ENCODE measurements around the gene AR.

AR gene

DNA sequence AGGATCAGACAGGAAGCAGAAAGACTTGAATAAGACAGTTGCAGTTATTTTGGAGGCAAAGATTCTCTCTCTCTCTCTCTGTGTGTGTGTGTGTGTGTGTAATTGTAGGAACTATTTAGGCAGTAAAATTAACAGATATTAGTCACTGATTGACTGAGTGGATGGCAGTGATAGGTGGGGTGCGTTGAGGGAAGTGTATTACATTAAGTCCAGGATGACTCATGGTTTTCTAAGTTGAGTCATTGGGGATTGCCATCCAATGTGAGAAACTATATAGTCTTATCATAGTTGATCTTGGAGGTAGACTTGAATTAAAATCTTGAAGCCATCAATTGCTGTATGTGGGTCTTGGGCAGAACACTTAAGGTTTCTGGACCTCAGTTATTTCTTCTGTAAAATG lies 75.4 kb downstream of the AR start:
- Histone ChIP-seq H2AFZ (ENCODE audit: low read length) (no peak overlapping the region), H3K9me3 (replicated peaks; ENCODE audit: insufficient read depth, low read length) (no peaks in the 10 kb centered on the region), H4K20me1 (ENCODE audit: insufficient read depth, low read length) (no peaks in the 10 kb centered on the region), H3K9ac (ENCODE audit: low read length) (no peak overlapping the region), H3K4me1 (ENCODE audit: low read length) (no peaks in the 10 kb centered on the region), H3K27ac (ENCODE audit: low read length) (no peak overlapping the region), H3K9me2 (replicated peaks; ENCODE audit: insufficient read depth, low read length) (no peaks in the 10 kb centered on the region), H3F3A (ENCODE audit: insufficient read depth, low read length) (no peaks in the 10 kb centered on the region), H3K36me3 (replicated peaks; ENCODE audit: insufficient read depth, low read length) (no peaks in the 10 kb centered on the region), H3K79me2 (ENCODE audit: low read length) (no peaks in the 10 kb centered on the region), H3K27me3 (replicated peaks; ENCODE audit: insufficient read depth, low read length) (no peaks in the 10 kb centered on the region), H3K4me3 (ENCODE audit: low read length) (no peak overlapping the region), H3K4me2 (ENCODE audit: low read depth, low read length) (no peak overlapping the region)
- no peak for DNase-seq
- no peak for TF ChIP-seq CTCF (IDR thresholded peaks at IDR 0.05; ENCODE audit: low read length)
- no peak for TF ChIP-seq EZH2phosphoT487 (IDR thresholded peaks at IDR 0.05; ENCODE audit: low read length)
- no peak for TF ChIP-seq EZH2 (optimal IDR thresholded peaks at IDR 0.05; ENCODE audit: low read depth, low read length)

DNA sequence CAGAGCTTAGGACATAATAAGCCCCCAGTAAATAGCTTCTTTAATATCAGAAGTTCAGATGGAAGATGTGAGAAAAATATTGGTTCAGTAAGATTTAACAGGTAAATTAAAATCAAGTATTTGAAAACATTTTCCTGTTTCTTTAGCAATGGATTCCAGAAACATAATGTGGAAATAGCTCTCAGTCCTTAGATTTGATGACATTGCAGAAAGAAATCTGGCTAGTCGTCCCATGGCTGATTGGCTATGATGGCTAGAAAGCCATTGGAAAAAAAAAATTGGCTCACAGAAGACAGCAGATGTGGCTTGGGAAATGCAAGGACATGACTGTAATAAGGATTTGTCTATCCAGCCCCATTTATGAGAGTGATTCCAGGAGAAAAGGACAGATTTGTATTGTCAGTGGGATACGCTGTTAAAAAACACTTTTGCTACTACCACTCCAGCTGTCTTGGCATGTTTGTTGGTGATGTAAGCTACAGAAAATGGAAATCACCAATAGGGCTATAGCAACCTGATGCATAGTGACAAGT lies 78.3 kb downstream of the AR start:
- no peaks in the 10 kb centered on the region for H4K20me1 ChIP-seq (ENCODE audit: insufficient read depth, low read length)
- no peaks in the 10 kb centered on the region for H3K27me3 ChIP-seq (replicated peaks; ENCODE audit: insufficient read depth, low read length)
- no peaks in the 10 kb centered on the region for H3K36me3 ChIP-seq (replicated peaks; ENCODE audit: insufficient read depth, low read length)
- DNase-seq = no peak
- H3F3A ChIP-seq (ENCODE audit: insufficient read depth, low read length) = no peaks in the 10 kb centered on the region
- no peak overlapping the region for H3K27ac ChIP-seq (ENCODE audit: low read length)
- no peak overlapping the region for H2AFZ ChIP-seq (ENCODE audit: low read length)
- no peaks in the 10 kb centered on the region for H3K4me1 ChIP-seq (ENCODE audit: low read length)
- TF ChIP-seq EZH2 (optimal IDR thresholded peaks at IDR 0.05; ENCODE audit: low read depth, low read length) = no peak
- no peak for TF ChIP-seq EZH2phosphoT487 (IDR thresholded peaks at IDR 0.05; ENCODE audit: low read length)
- TF ChIP-seq CTCF (IDR thresholded peaks at IDR 0.05; ENCODE audit: low read length) = no peak
- H3K4me2 ChIP-seq (ENCODE audit: low read depth, low read length) = no peak overlapping the region
- H3K9me3 ChIP-seq (replicated peaks; ENCODE audit: insufficient read depth, low read length) = no peaks in the 10 kb centered on the region
- no peaks in the 10 kb centered on the region for H3K9me2 ChIP-seq (replicated peaks; ENCODE audit: insufficient read depth, low read length)
- no peaks in the 10 kb centered on the region for H3K79me2 ChIP-seq (ENCODE audit: low read length)
- H3K9ac ChIP-seq (ENCODE audit: low read length) = no peak overlapping the region
- H3K4me3 ChIP-seq (ENCODE audit: low read length) = no peak overlapping the region

DNA sequence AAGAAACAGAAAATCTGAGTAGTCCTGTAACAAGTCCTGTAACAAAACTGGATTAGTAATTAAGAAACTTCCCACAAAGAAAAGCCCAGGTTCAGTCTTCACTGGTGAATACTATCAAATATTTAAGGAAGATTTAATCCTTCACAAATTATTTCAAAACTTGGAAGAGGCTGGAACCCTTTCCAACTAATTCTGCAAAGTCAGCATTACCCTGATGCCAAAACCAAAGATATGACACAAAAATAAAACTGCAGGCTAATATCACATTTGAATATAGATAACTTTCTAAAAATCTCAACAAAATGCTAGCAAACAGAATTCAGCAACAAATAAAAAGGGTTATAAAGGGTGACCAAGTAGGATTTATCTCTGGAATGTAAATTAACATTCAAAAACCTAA lies 80.5 kb downstream of the AR start:
- Histone ChIP-seq H3K4me2 (ENCODE audit: low read depth, low read length) (no peak overlapping the region), H3K79me2 (ENCODE audit: low read length) (no peaks in the 10 kb centered on the region), H3K4me3 (ENCODE audit: low read length) (no peak overlapping the region), H3K9ac (ENCODE audit: low read length) (no peak overlapping the region), H2AFZ (ENCODE audit: low read length) (no peak overlapping the region), H3K27ac (ENCODE audit: low read length) (no peak overlapping the region), H3F3A (ENCODE audit: insufficient read depth, low read length) (no peaks in the 10 kb centered on the region), H3K27me3 (replicated peaks; ENCODE audit: insufficient read depth, low read length) (no peaks in the 10 kb centered on the region), H3K9me2 (replicated peaks; ENCODE audit: insufficient read depth, low read length) (no peaks in the 10 kb centered on the region), H3K4me1 (ENCODE audit: low read length) (no peaks in the 10 kb centered on the region), H3K9me3 (replicated peaks; ENCODE audit: insufficient read depth, low read length) (no peaks in the 10 kb centered on the region), H4K20me1 (ENCODE audit: insufficient read depth, low read length) (no peaks in the 10 kb centered on the region), H3K36me3 (replicated peaks; ENCODE audit: insufficient read depth, low read length) (no peaks in the 10 kb centered on the region)
- TF ChIP-seq CTCF (IDR thresholded peaks at IDR 0.05; ENCODE audit: low read length) (no peak), EZH2phosphoT487 (IDR thresholded peaks at IDR 0.05; ENCODE audit: low read length) (no peak), EZH2 (optimal IDR thresholded peaks at IDR 0.05; ENCODE audit: low read depth, low read length) (no peak)
- DNase-seq = no peak
